Adrenal gland (tissue), 12 donors: ENCODE results near the gene MBNL2. TPM values are rescaled to one million over a fixed set of nuclear protein-coding genes. Genes with fewer than 3 reads are reported as not detected.

ENCODE experiments used
- DNase-seq, 7 donors: peaks; one replicate each; pipeline ENCODE4 v3.0.0-alpha.2; 2019 to 2020
- H3K27ac ChIP-seq, 5 donors: fragments of 200-600 bp; sonication (generic) in 4 of 5; 1 replicate in 3 of 5; 2 replicates in 2 of 5; pipeline versions ENCODE4 v1.5.1 to v1.8.0; 2016 to 2020; ENCODE audit warnings: mild to moderate bottlenecking in 1 of 5
- H3K27me3 ChIP-seq: fragments of 200-600 bp; 2 replicates; pipeline ENCODE4 v1.8.0; 2021
- H3K36me3 ChIP-seq, 2 donors: fragments of 200-600 bp; replicated peaks in 1 of 2; 1 replicate in 1 of 2; 2 replicates in 1 of 2; pipeline versions ENCODE4 v1.5.1 to v1.8.0; 2018 to 2022
- H3K4me1 ChIP-seq, 2 donors: fragments of 200-600 bp; replicated peaks in 1 of 2; 1 replicate in 1 of 2; 2 replicates in 1 of 2; pipeline versions ENCODE4 v1.5.1 to v1.8.0; 2018 to 2021
- H3K4me3 ChIP-seq, 4 donors: fragments of 200-600 bp; sonication (generic) in 3 of 4; one replicate each; pipeline ENCODE4 v1.5.1; 2016 to 2018
- H3K9me3 ChIP-seq, 3 donors: fragments of 200-600 bp; sonication (generic) in 1 of 3; replicated peaks in 1 of 3; 1 replicate in 2 of 3; 2 replicates in 1 of 3; pipeline versions ENCODE4 v1.5.1 to v1.8.0; 2016 to 2021
- POLR2A ChIP-seq, 2 donors: fragments of 450-650 bp; IDR thresholded peaks; one replicate each; pipeline ENCODE4 v1.6.1; 2017; ENCODE audit warnings: antibody characterized with exemption in 2 of 2, mild to moderate bottlenecking in 2 of 2, moderate library complexity in 1 of 2
- WGBS, 4 donors: extraction: QIAGEN DNeasy Blood & Tissue Kit in 2 of 4; methylation state at CpG; one replicate each; pipeline versions ENCODE4 v1.1.5 to v1.1.7; 2013 to 2017; 5-methylcytosine and 5-hydroxymethylcytosine counted together
- intact Hi-C, 2 donors: fragments of 100-400 bp; cut with DNase I; formaldehyde crosslinking; loops; one replicate each; pipeline versions ENCODE4 v1.14.1 to v1.15.0; 2022 to 2023
- polyA plus RNA-seq, 3 donors: library from polyadenylated mRNA; stranded (reverse); fragments of 200-250 nt in 2 of 3; fragments of 350-450 nt in 1 of 3; fragmentation: Illumina TruSeq in 1 of 3; extraction: RNeasy Lipid Tissue Mini Kit (QIAGEN cat#74804) in 1 of 3; gene quantifications; one replicate each; pipeline ENCODE4 v1.2.3, GENCODE V29; 2013 to 2014
- total RNA-seq, 9 donors: library from RNA; depleted of rRNA in 4 of 9; stranded (reverse); fragments of >200 nt in 4 of 9; fragments of 120-200 nt in 1 of 9; fragmentation: NEBNext Ultra II Directional in 1 of 9; extraction: Animal tissue kit (Norgen Biotek cat#: 25700) in 1 of 9; gene quantifications; one replicate each; pipeline versions ENCODE4 v1.1.0 to v1.2.4, GENCODE V29; 2013 to 2023
- TF ChIP-seq, protein P1 (sequence below), 6 experiments: fragments of 450-650 bp in 4 of 6; fragments of 200-600 bp in 2 of 6; sonication (generic) in 1 of 6; IDR thresholded peaks; 1 replicate in 5 of 6; 2 replicates in 1 of 6; pipeline versions ENCODE4 v1.5.1 to v1.8.0; 2016 to 2021; ENCODE audit warnings: antibody characterized with exemption in 6 of 6, mild to moderate bottlenecking in 2 of 6, moderate library complexity in 1 of 6
- donor health status: healthy with polysubstance abuse.
- donor health status: Bipolar disorder and iron deficiency.
- donor health status: DM: yes; HTN: yes; CAD: no.
- donor health status: DM: no; HTN: no; CAD: no.
- donor health status: DM: no; HTN: no; CAD: no.
- donor health status: DM: yes; HTN: yes; CAD: no.

Gene MBNL2
- total and polyA plus RNA-seq, 12 donors: 29.2 to 250 (median 130) TPM

DNA sequence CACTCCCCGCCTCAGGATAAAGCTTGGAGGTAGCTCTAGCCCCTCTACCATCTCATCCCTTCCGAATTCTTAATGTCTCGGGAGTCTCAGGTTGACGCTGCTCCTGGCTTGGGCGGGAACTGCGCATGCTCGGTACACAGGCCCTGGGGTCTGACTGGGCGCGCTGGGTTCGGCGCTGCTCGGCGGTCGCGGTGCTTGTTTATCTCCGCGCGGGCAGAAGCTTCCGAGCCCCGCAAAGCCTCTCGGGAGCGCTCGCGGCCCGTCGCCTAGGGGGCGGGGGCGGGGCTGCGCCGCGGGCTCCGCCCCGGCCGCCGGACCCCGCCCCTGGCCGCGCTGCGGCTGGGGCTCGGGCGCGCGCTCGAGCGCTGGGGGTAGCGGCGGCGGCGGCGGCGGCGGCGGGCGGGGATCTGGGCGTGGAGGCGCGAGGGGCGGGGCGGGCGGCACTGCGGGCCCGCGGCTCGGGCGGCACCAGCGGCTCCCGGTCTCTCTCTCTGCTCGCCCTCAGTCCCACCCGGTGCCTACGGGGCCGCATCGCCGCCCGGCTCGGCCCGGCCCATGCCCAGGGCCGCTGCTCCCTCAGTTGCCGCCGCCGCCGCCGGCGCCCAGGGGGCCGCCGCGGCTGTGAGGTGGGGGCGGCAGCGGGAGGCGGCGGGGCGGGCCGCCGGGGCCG is 211.7 kb downstream of the MBNL2 start, which contains the start of gene RAP2A:
TSS of gene RAP2A (plus strand) at position 443 of the 670 bp plus-strand sequence. CDS start 302 bp downstream, outside the sequence.
- H3K4me1 ChIP-seq: peaks cover 4 to 48% of the 10 kb centered on the region in 2 donors
- DNase-seq: peak; percentile 91 to 95 (median 92)
- no peaks in the 10 kb centered on the region for H3K9me3 ChIP-seq
- intact Hi-C loops: no loop called here
- TF ChIP-seq POLR2A (IDR thresholded peaks at IDR 0.05): peak; percentile 37 to 95
- TF ChIP-seq, protein P1, sequence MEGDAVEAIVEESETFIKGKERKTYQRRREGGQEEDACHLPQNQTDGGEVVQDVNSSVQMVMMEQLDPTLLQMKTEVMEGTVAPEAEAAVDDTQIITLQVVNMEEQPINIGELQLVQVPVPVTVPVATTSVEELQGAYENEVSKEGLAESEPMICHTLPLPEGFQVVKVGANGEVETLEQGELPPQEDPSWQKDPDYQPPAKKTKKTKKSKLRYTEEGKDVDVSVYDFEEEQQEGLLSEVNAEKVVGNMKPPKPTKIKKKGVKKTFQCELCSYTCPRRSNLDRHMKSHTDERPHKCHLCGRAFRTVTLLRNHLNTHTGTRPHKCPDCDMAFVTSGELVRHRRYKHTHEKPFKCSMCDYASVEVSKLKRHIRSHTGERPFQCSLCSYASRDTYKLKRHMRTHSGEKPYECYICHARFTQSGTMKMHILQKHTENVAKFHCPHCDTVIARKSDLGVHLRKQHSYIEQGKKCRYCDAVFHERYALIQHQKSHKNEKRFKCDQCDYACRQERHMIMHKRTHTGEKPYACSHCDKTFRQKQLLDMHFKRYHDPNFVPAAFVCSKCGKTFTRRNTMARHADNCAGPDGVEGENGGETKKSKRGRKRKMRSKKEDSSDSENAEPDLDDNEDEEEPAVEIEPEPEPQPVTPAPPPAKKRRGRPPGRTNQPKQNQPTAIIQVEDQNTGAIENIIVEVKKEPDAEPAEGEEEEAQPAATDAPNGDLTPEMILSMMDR (IDR thresholded peaks at IDR 0.05): peak in 1 of 6 experiments; percentile 3
- H3K27me3 ChIP-seq: no peaks in the 10 kb centered on the region
- peak within 1 kb of the TSS; percentile 44 to 92 (median 68) for H3K4me3 ChIP-seq
- H3K36me3 ChIP-seq: no peaks in the 10 kb centered on the region
- peak within 1 kb of the TSS; percentile 97 to 99 (median 98) for H3K27ac ChIP-seq
- 0 to 3% (median 1%) methylated on average over 4 to 94 of the region's 94 CpGs for WGBS, 4 donors

DNA sequence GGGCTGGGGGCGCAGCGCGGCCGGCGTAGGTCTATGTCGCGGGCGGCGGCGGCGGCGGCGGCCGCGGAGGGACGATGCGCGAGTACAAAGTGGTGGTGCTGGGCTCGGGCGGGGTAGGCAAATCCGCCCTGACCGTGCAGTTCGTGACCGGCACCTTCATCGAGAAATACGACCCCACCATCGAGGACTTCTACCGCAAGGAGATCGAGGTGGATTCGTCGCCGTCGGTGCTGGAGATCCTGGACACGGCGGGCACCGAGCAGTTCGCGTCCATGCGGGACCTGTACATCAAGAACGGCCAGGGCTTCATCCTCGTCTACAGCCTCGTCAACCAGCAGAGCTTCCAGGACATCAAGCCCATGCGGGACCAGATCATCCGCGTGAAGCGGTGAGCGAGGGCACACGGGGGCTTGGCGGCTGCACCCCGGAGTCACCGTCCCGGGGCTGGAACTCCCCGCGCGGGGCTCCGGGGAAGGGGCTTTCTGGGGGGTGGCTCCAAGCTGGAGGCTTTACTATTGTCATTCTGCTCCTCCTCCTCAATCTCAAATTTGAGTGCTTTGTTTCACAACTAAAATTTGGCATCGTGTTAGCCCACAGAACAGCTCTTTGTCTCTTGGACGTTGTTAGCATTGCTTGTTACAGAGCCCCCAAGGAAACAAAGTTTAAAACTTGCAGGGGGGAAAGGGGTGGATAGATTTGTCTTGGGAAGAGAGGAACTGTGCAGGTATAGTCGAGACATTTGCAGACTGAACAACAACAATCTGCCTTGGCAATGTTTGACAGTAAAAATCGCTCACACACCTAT is 212.5 kb downstream of the MBNL2 start:
- H3K27me3 ChIP-seq: no peaks in the 10 kb centered on the region
- H3K9me3 ChIP-seq: no peaks in the 10 kb centered on the region
- TF ChIP-seq, protein P1 (IDR thresholded peaks at IDR 0.05): no peak
- no peak for TF ChIP-seq POLR2A (IDR thresholded peaks at IDR 0.05)
- peak; percentile 35 to 73 (median 49) for DNase-seq
- intact Hi-C loops: no loop called here
- WGBS, 4 donors: 0 to 2% (median 1%) methylated on average over 4 to 60 of the region's 60 CpGs
- H3K27ac ChIP-seq: peak overlapping the region in 4 of 5 donors; percentile 66 to 98 (median 80)
- peak overlapping the region; percentile 18 to 83 (median 55) for H3K4me3 ChIP-seq
- H3K36me3 ChIP-seq: no peaks in the 10 kb centered on the region
- H3K4me1 ChIP-seq: peaks cover 4 to 55% of the 10 kb centered on the region in 2 donors

DNA sequence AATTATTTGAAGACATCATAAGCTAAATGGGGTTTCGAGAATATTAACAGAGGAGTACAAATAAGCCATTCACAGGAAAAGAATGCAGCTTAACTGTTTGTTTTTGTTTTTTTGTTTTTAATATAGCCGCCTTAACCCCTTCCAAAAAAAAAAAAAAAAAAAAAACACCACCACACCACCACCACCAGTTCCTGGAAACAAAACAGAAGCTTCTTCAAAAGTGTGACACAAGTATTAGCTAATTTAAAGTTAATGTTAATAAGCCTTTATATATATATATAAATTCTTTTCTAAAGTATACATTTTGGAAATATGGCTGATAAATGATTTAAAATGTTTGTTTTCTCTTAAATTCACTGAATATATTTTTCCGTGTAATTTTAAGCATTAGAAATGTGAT is 213.2 kb downstream of the MBNL2 start:
- TF ChIP-seq, protein P1 (IDR thresholded peaks at IDR 0.05): no peak
- TF ChIP-seq POLR2A (IDR thresholded peaks at IDR 0.05): no peak
- H3K27ac ChIP-seq: peak overlapping the region in 1 of 5 donors; percentile 83
- H3K36me3 ChIP-seq: no peaks in the 10 kb centered on the region
- no peak for DNase-seq
- intact Hi-C loops: no loop called here
- WGBS, 4 donors: 33 to 40% (median 36%) methylated on average over 3 of the region's 3 CpGs
- no peaks in the 10 kb centered on the region for H3K27me3 ChIP-seq
- H3K4me3 ChIP-seq: peak overlapping the region in 2 of 4 donors; percentile 18 to 83
- no peaks in the 10 kb centered on the region for H3K9me3 ChIP-seq
- peaks cover 4 to 62% of the 10 kb centered on the region in 2 donors for H3K4me1 ChIP-seq

DNA sequence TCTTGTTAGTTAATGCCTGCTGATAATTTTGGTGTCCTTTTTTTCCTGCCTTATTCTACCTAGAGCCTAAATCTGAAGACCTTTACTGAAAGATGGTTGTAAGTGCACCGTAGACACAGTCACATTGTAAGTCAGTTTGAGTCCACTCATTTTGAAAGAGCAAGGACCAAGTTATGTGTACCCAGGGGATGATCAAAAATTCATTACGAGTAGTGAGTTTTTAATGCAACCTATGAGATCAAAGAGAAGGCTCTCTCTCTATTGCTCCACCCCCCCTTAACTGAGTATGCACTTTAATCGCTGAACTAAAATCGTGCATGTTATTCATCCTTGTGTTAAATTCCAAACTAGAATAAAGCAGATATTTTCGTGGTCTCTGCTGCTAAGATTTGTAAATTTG is 213.7 kb downstream of the MBNL2 start:
- Histone ChIP-seq H3K9me3 (no peaks in the 10 kb centered on the region), H3K4me3 (peak overlapping the region in 1 of 4 donors; percentile 83), H3K4me1 (peaks cover 4 to 67% of the 10 kb centered on the region in 2 donors), H3K27ac (no peak overlapping the region), H3K27me3 (no peaks in the 10 kb centered on the region), H3K36me3 (no peaks in the 10 kb centered on the region)
- intact Hi-C loops: no loop called here
- no peak for DNase-seq
- 25 to 38% (median 32%) methylated on average over 5 of the region's 5 CpGs for WGBS, 4 donors
- TF ChIP-seq, protein P1 (IDR thresholded peaks at IDR 0.05): no peak
- TF ChIP-seq POLR2A (IDR thresholded peaks at IDR 0.05): no peak
